Measurements from ENCODE around the gene ZMIZ1.

Gene ZMIZ1

DNA sequence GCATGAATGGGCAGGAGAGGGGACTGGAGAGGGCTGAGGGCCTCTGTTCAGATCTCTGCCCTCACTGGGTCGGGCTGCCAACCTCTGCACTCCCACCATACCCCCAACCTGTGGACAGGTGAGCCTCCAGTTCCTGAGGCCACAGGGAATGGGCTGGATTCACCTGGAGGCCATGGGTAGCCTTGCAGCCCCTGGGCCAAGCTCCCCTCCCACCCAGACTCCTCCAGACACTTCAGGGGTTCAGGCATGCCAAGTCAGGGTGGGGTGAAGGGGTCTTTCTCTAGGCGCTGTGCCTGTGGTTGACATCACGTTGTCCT, 80.5 kb downstream of the ZMIZ1 start:
- FAIRE-seq (no peak), DNase-seq (ENCODE audit: low spot score) (no peak)

DNA sequence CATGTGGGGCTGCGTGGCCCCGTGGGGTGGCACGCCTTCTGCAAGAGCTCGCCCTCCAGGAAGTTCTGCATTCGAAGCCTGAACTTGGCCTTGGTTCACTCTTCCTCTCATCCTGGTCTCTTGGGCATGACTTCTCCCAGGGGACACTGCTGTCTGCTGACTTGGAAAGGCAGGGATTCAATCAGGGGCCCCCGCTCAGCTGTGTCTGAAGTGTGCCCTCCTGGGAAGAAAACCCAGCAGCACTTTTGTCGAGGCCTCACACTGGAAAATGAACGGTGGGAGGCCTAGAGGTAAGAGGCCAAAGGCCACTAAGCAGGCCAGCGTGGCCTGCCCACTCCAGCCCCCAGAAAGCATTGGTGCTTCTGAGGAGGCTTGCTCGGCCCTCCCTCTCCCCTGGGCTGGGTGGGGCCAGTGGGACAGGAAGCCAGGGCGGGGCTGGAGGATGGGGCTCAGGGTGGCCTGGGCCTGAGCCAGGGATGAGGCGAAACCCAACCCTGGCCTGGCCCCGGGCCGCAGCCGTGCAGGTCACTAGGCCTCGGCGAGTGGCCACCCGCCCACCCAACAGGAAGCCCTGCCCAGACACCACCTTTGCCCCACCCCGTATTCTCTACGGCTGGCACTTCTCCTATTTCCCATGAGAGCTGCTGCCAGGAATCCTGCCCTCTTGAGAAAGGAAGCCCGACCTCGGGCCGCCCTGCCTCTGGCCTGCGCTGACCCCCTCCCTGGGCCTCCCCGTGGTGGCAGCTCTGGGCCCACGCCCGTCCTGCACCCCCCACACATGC, 81.1 kb downstream of the ZMIZ1 start:
- DNase-seq (ENCODE audit: low spot score) (peak; percentile 95), FAIRE-seq (peak; percentile 90)

DNA sequence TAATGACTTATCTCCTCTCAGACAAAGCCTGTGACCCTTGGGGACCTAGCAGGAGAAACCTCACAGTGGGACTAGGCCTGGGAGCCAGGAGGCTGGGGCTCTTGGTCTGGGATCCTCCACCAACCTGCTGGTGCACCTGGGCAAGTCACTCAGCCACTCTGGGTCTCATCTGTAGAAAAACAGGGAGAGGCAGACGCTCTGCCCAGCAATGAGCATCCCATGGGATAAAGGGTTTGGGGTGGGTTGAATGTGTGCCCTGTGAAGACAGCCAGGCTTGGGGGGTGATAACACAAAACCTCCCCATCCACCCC, 81.6 kb downstream of the ZMIZ1 start:
- no peak for DNase-seq (ENCODE audit: low spot score)
- no peak for FAIRE-seq

GRCh38 chr10:79152423-79152817, 83.7 kb downstream of the ZMIZ1 start:
- DNase-seq (ENCODE audit: low spot score), result no peak
- no peak for FAIRE-seq

- peak; percentile 83 for FAIRE-seq
- peak; percentile 80 for DNase-seq (ENCODE audit: low spot score)
These were observed 85.0 kb downstream of the ZMIZ1 start for GRCh38 chr10:79153745-79154144.

GRCh38 chr10:79155301-79156081, 86.7 kb downstream of the ZMIZ1 start:
- FAIRE-seq (peak; percentile 30), DNase-seq (ENCODE audit: low spot score) (peak; percentile 55)

DNA sequence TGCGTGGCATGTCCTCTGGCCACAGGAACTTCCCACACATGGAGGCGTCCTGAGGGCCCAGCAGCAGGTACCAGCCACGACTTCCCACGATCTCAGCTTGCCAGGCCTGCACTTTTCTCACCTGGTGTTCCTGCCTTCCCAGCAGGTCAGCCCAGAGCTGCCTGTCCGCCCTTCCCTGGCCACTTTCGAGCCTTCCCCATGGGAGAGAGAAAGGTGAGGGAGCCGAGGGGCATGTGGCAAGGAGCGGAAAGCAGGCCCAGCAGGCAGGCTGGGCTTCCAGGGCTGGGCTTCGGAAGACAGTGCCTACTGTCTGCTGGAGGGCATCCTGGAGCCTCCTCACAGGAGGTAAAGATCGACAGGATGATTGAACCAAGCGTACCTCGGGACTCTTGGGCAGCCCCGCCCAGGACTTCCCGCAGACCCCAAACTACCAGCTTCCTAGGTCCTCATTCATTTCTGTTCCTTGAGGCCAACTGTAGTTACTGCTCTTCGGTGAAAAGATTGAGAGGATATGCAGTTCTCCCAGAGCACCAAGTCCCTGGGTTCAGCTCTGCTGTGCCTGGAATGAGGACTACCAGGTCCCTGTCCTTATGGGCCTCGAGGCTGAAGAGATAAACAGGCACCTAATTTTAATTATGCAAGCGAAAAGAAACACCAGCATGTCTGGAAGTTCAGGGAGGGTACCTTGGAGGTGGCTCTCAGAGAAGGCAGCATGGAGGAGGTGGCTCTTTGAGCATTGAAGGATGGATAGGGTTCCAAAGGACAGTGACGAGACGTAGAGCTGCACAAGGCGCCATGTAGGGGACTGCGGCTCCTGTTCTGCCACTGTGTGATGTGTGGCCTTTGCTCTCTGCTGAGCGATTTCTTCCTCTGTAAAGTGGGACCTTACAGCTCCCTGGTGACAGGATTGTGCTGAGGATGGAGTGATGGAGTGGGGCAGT, 87.8 kb downstream of the ZMIZ1 start:
- FAIRE-seq (no peak), DNase-seq (ENCODE audit: low spot score) (no peak)

- no peak for DNase-seq (ENCODE audit: low spot score)
- no peak for FAIRE-seq
These were observed 89.2 kb downstream of the ZMIZ1 start for GRCh38 chr10:79158004-79158340.

DNA sequence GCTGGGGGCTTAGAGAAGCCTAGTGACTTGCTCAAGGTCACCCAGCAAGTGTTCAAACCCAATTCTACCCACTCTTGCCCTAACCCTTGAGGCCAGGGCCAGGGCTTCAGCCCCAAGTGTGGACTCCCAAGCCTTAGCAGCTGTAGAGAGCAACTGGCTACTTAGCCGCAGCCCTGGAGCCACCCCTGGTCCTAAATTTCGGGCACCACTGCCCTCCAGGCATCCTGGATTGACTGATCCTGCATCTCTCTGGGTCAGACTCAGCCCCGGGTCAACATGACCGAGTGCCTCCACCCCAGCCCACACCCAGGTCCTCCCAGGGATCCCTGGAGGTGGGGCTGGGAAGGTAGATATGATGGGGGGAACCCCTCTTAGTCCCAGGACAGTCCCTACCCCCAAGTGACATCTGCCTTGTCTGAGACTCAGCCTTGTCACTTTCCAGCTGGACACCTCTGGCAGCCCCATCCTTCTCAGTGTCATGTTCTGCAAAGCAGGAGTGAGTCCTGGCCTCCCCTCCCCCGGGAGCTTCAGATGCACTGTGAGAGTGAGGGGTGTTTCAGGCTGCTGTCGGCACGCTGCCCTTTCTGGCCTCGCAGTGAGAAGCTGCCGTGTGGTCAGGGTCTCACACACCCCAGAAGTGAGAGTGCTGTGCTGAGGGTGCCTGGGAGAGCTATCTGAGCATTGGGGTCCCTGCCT, 89.8 kb downstream of the ZMIZ1 start:
- FAIRE-seq (no peak), DNase-seq (ENCODE audit: low spot score) (peak; percentile 31)

- DNase-seq (ENCODE audit: low spot score) (peak; percentile 91), FAIRE-seq (peak; percentile 83)
These were observed 90.4 kb downstream of the ZMIZ1 start for GRCh38 chr10:79159141-79159651.

- FAIRE-seq, result no peak
These were observed 91.0 kb downstream of the ZMIZ1 start for GRCh38 chr10:79159785-79160184.

DNA sequence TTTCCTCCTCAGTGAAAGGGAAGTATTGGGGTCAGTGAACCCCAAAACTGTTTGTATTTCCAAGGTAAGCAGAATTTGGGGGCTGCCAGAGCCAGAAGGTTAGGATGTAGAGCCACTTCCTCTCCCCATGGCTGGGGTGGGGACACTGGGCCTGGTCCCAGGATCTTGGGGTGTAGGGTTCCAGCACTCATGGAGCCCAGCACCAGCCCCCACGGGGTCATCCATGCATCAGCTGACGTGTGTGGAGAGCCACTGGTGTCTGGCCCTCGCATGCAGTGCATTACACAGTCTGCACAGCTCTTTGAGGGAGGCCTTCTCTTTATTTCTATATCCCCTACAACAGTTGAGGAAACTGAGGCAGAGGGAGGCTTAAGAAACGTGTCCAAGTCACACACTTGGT, 91.4 kb downstream of the ZMIZ1 start:
- FAIRE-seq, result no peak
- no peak for DNase-seq (ENCODE audit: low spot score)

More at GRCh38 chr10:79159785-79160184, 91.0 kb downstream of the ZMIZ1 start:
- no peak for DNase-seq (ENCODE audit: low spot score)

DNA sequence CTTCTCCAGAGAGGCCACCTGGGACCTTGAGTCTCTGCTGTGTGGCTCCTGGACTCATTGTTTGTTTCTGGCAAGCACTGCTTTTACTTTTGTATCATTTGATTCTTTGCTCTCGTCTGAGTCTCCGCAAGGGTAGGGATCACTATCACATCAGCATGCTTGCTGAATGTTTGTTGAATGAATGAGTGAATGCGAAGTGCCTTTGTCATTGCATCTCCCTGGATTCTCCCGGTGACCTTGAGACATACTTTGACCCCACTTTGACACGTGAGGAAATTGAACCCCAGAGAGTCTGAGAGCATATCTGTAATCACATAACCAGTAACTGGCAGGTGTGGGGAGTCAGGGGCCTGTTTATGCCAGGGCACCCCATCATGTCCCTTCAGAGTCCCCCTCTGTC, 92.8 kb downstream of the ZMIZ1 start:
- no peak for DNase-seq (ENCODE audit: low spot score)
- no peak for FAIRE-seq

DNA sequence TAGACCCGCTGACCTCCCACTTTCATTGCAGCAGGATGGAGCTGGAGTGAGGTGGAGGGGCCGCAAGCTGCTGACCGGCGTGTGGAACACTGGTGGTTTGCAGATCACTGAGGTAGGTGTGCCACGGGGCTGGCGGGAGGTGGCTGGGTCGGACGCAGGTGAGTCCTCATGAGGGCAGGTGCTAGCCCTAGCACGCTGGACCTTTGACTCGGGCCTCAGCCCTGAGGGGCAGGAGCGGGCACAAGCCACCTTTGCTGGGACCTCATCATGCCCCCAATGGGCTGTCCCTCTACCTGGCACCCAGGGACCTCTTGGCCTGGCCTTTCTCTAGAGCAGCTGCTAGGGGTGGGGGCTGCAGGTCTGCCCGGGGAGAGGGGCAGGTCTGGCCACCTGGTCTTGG, 93.3 kb downstream of the ZMIZ1 start:
- DNase-seq (ENCODE audit: low spot score) (no peak), FAIRE-seq (no peak)

DNA sequence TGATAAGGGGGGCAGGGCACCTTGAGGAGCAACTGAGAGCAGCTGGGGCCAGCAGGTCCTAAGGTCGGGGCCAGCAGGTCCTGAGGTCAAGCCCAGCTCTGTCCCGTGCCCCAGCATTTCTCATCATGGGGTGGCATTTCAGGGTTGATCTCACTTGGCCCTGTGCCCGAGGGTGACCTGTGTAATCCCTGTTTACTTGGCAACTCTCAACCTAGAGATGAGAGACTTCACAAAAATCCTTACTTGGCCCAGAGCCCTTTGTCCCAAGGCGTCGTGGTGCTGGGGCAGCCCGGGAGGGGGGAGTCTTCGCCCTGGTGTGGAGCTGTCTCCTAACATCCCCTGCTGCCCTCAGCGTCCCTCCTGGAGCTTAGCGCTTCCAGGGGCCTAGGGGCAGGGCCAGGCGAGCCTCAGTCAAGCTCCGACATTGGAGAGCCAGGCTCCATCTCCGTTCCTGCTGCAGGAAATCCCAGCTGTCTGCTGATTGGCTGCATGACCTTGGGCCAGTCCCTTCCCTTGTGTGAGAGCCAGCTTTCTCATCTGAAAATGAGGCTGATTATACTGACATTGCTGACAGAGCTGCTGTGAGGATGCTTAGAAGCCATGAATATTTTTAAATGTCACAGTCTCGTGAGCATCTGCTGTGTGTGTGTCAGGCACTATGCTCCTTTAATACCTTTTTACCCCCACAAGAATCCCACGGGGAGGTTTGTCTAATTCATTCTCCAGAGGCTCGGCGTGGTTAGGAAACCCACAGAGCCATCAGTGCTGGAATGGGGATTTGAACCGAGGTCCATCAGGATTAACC, 94.3 kb downstream of the ZMIZ1 start:
- DNase-seq (ENCODE audit: low spot score) (peak; percentile 96), FAIRE-seq (peak; percentile 82)

- DNase-seq (ENCODE audit: low spot score) (no peak), FAIRE-seq (no peak)
These were observed 94.9 kb downstream of the ZMIZ1 start for GRCh38 chr10:79163666-79163975.

GRCh38 chr10:79164075-79164474, 95.3 kb downstream of the ZMIZ1 start:
- FAIRE-seq (no peak), DNase-seq (ENCODE audit: low spot score) (no peak)

GRCh38 chr10:79165070-79165778, 96.5 kb downstream of the ZMIZ1 start:
- DNase-seq (ENCODE audit: low spot score), result no peak
- no peak for FAIRE-seq

- FAIRE-seq (no peak), DNase-seq (ENCODE audit: low spot score) (no peak)
These were observed 97.6 kb downstream of the ZMIZ1 start for GRCh38 chr10:79166312-79166721.

- DNase-seq (ENCODE audit: low spot score), result no peak
- FAIRE-seq, result no peak
These were observed 98.0 kb downstream of the ZMIZ1 start for GRCh38 chr10:79166741-79167140.

Data from RCC 7860 (cell line).